NCI-H524 treated with DMSO at 0.1 percent for 48 hours (cell line): ENCODE measurements around the gene BFSP1.

ENCODE experiments used
- DNase-seq: peaks from one replicate; lab custom pipeline; 2025; lab: John Stamatoyannopoulos, UW

Gene BFSP1

DNA sequence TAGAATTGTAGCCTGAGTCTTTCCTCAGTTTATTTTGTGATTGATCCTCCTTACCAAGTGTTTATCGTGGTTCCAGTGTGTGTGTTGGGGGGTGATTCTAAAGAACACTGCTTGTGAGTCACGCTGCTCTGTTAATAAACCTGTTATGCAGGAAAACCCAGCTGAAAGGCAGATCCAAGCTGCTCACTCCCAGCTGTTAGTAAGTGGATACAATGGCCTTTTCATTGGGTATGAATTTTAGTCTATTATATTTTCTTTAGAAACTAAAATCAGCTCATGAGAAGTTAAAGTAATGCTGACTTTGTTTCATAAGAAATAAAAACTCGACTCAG lies 26.5 kb upstream of the BFSP1 start:
- DNase-seq = no peak

DNA sequence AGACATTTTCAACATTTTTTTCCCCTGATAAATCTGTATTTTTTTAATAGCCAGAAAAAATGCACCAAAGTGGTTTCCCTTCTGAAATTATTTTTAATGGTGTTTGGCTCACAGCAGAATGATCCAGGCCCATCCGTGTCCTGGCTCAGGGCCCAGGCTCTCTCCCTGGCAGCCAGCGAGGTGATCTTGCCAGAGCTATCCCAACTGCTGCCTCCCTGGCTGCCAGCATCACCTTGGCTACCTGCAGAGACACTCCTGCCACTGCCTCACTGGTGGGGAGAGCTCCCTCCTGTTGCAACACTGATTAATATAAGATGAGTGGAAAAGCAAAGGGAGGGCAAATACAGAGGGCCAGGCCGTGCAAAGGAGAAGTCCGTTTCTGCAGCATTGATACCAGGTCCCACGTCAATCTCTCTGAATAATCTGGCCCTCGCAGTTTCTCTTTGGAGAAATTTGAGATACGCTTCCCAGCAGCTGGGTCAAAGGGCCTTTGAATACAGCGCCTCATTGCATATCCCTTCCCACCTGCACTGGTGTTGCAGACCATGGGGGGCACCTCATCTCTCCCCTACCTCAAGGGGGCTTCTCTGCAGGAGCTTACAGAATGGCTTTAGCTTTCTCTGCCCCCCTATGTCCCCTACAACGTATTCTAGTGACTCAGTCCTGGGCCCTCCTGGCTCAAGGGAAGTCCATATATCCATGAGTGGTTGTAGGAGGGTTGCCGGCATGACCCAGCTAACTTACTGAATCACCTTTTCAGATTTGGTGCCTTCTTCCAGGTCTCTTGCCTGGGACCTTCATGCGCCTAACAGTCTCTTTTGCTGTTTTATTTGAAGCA lies 25.9 kb upstream of the BFSP1 start:
- no peak for DNase-seq

DNA sequence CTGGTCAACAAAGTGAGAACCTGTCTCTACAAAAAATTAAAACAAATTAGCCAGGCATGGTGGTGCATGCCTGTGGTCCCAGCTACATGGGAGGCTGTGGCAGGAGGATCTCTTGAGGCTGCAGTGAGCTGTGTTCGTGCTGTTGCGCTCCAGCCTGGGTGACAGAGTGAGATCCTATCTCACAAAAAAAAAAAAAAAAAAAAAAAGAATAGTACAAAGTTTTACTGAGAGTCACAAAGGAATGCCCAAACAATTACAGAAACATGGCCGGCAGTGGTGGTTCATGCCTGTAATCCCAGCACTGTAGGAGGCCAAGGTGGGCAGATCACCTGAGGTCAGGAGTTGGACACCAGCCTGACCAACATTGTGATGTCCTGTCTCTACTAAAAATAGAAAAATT lies 23.9 kb upstream of the BFSP1 start:
- no peak for DNase-seq

DNA sequence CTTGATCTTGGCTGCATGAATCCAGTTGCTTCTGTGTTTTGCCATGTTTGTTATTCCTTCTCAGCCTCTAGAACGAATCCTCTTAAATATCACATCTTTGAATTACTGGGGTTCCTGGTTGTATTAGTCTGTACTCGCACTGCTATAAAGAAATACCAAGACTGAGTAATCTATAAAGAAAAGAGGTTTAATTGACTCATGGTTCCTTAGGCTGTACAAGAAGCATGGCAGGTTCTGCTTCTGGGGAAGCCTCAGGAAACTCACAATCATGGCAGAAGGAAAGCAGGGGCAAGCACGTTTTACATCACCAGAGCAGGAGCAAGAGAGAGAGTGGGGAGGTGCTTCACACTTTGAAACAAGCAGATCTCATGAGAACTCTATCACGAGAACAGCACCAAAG lies 18.0 kb upstream of the BFSP1 start:
- no peak for DNase-seq

DNA sequence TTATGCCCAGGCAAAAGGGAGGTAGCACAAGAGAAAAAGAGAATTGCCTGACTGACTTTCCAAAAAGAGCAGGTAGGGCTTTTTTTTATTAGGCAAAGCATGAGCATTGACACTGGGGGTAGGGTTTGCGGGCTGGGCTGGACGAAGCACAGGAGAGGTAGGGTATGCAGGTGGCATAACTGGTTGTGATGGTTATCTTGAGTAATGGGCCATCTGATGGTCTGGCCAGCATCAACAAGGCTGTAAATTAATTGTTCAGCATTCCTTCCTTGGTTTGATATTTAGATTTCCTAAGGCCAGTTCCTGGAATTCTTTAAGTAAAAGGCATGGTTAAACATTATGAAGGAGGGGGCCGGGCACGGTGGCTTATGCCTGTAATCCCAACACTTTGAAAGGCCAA lies 13.9 kb upstream of the BFSP1 start:
- no peak for DNase-seq

DNA sequence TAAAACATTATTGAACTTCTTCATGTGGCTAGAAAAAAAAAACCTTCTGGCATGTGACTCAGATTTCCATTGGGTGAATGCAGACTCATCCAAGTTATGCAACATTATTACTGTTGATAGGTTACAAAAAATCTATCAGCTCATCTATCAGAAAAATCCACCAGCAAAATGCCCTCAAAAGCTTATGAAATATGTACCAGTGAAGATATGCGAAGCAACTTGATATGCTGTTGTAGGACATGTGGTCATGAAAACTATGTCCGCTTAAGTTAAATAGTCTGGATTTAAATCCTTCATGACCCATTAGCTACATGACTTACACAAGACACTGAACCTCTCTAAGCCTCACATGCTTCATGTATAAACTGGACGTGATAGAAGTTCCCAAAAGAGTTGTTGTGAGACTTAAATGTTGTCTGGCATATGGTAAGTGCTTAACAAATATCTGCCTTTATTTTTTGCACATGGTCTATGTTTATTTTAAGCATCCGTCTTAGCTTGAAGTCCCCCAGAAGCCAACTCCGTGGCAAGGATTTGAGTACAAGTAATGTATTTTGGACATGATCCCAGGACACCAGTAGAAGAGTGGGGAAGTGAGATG lies 12.5 kb upstream of the BFSP1 start:
- no peak for DNase-seq

DNA sequence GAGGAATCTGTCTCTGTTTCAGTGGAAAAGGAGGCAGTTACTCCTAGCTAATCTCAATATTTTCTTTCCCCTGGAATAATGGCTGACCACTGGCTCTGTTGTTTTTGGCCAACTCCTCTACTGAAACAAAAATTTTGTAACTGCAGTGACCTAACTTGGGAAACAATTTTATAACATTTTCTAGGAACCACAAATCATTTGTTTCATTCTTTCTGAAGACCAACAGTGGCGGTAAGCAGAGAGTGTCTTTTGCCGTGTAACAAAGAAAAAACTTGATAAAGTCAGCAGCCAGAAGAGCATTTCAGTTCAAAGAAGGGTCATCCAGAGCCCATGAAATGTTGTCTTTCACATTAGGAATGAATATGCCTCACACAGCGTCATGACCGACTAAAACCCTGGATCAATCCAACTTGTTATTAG lies 11.8 kb upstream of the BFSP1 start:
- DNase-seq = no peak

DNA sequence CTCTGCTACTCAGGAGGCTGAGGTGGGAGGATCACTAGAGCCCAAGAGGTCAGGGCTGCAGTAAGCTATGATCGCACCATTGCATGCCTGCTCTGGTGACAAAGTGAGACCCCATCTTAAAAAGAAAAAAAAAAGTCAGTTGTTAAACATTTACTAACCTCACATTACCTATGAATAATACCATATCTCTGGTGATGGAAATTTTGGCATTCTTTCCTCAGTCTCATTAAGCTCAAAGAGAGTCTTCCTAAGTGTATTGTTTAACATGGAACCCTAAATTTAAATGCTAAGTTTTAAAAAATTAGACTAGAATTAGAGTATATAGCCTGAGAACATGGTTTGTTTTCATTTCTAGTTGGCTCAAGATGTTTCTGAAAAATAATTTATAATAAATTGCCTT lies 11.3 kb upstream of the BFSP1 start:
- no peak for DNase-seq

DNA sequence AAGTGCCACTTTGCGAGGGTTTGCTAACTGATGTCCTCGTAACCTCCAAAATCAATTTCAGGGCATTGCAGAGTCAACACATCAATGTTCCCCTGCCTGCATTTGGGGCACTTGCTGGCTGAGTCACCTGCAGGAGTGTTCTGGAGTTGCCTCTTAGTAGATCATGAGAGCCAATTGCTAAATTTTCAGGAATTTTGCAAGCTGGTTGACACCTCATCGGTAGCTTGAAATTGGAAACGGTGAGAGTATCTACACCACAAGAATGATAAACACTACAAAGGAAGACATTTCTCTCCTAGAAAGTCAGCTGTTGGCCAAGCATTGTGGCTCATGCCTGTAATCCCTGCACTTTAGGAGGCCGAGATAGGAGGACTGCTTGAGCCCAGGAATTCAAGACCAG lies 10.8 kb upstream of the BFSP1 start:
- no peak for DNase-seq

DNA sequence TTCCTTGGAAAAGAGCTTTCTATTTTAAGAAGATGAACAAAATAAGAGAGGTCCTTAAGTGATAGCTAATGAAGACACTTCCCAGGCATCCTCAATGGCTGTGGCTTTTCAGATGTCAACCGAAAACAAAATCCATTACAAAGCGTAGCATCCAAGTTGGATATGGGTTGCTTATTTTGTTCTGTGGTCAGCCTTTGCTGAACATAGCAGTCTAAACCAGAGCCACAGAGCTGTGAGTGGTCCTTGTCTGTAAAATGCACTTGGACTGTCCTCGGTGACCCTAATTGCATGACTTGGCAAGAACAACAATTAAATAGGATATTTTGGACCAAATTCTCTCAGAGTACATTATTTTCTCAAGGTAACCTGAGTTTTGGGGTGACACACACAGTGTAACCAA lies 10.4 kb upstream of the BFSP1 start:
- no peak for DNase-seq

DNA sequence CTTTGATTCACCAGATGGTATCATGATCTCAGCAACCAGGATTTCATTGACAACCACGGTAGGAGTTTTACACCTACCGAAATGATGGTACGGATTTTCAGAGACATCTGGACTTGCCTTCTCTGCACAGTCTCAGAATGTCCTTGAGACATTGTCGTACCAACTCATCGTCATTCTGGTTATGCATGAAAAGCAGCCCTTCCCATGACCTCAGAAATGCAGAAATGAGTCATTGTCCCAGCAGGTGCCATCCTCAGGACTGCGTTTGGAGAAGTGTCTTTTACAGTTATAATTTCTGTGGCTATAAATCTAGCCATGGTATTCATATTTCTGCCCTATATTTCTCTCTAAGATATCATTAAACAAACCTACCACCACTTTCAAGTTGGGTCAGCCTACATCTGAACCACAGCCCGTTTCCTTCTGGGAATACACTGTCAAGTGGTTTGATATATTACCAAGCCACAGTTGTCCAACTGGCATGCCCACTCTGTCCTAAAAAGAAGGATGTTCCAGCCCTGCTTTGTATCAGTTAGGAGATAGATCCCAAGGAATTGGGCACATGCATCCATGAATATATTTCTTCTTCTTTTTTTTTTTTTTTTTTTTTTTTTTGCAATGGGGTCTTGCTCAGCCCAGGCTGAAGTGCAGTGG lies 7.5 kb upstream of the BFSP1 start:
- DNase-seq = no peak

DNA sequence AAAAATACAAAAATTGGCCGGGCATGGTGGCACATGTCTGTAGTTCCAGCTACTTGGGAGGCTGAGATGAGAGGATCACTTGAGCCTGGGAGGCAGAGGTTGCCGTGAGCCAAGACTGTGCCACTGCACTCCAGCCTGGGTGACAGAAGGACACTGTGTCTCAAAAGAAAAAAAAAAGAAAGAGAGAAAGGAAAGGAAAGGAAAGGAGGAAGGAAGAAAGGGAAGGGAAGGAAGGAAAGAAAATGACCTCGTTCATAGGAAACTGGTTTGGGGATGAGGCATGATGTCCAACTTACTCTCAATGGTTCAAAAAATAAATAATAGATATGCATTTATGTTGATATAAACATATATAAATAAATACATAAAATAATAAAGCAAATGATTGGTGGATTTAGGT lies 6.8 kb upstream of the BFSP1 start:
- no peak for DNase-seq

DNA sequence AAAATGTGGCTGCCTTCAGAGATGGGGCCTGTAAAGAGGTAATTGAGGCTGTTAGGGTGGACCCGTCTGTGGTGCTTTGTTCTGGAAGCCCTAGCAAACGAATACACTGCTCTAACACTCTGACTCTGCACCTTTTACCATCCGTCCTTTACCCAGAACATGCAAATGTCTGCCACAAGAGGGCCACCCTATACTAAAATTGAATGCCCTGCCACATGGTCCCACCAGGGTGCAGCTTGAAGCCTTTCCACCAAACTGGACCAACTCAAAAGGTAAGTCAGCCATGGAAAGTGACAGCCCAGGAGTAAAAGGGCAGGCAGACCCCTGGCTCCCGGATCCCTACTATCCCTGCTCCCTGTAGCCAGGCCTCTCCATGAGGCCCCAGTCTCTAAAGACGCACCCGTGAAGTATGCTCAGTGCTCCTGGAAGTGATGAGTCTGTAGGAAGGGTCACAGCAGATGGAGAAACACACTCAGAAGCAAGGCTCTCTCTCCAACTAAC lies 5.8 kb upstream of the BFSP1 start:
- peak; percentile 70 for DNase-seq

DNA sequence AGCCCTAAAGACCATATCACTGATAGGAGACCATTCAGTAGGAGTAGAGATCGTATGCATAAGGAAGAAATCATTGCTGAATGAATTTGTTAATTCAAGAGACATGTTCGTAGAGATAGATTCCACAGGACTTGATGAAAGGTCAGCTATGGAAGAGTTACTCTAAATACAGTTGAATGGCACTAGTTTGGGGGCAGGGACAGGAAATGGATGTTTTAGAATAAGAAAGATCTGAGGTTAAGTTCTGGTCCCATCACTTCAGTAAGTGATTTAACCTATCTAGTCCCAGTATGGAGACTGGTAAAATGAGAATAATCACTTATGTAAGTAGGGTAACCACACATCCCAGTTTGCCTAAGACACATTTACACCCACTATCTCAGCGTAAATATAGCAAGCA lies 2.9 kb upstream of the BFSP1 start:
- no peak for DNase-seq

DNA sequence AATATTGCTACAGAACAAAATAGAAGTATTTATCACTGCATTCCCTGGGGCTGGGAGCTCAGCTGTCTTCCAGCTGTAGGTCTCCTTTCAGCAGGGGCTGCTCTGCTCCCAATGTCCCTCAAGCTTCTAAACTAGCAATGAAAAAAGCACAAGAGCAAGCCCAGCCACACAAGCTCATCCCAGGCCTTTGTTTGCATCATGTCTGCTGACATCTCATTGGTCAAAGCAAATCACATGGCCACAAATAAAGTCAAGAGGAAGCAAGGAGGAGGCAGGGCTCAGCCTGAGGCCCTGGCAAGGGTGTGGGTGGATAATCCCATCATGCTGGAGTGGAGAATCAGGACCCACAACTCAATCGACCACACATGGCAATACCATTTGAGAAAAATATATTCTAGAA lies 2.2 kb upstream of the BFSP1 start:
- peak; percentile 72 for DNase-seq

DNA sequence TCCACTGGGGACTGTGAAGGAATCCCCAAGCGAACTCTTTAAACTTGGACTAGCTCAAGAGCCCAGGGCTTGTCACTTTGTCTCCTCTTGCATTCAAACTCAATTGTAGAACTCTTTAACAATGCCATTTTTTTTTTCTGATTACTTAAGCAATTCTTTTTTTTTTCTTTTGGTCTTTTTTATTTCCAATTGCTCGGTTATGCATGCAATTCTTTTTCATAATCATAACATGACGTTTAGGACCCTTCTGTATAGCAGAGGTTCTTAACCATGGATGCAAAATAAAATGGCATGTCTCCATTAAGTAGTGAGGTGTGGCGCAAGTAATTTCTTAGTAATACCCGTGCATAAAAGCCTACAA lies 466 bp upstream of the BFSP1 start:
- no peak for DNase-seq

DNA sequence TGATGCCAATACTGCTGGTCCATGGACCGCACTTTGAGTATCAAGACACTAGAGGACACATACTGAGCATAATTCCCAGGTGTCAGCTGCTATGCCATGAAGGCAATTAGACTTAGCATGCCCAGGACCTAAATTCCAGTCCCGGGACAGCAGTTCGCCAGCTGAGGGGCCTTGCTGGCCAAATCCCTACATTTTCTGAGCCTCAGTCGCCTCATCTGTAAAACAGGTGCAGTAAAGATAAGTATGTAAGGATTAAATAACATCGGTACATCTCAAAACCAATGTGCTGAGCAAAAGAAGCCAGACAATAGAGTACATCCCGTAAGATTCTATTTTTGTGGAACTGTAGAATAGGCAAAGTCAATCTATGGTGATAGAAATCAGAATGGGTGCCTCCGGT lies 1.0 kb downstream of the BFSP1 start:
- DNase-seq = no peak

DNA sequence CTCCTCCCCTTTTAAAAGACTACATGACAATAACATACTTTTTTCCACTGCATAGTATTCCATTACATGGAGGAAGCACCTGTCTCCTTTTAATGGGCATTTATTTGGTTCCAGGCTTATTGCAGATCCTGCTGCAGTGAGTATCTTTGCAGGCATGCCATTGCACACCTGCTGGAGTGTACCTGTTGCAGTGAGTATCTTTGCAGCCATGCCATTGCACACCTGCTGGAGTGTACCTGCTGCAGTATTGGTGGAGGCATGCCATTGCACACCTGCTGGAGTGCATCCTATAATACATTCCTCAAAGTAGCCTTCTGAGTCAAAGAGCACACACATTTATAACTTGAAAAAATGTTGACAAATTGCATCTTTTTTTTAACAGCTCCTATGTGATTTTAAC lies 1.6 kb downstream of the BFSP1 start:
- DNase-seq = no peak

DNA sequence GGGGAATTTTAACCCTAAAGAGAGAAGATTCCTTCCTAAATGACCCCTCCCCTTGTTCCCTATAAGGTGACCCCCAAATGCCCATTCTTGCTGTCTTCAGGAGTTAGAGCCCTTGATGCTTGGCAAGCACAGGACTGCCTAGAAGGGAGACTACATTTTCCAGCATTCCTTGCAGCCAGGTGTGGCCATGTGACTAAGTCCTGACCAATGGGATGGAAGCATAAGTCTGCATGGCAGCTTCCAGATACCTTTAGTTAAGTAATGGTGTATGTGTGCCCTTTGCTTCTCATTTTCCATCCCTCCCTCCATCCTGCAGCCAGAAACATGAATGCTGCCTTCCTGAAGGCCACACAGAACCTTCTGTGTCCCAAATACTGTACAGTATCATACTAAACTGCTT lies 5.5 kb downstream of the BFSP1 start:
- peak; percentile 21 for DNase-seq

DNA sequence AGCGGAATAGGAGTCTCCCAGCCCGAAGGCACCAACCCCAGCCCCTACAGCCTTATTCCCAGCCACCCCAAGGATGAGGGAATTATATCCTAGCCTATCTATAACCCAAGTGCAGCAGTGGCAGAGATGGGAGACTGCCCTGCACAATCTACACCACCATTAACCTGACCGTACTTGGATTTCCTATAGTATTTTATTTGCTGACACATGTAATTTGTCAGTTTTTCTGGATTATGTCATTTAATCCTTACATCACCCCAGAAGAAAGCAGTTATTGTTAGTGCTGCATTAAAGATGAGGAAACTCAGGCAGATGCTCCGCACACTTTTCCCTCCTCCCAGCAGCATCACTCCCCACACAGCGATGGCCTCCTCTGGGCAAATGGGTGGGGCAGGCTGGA lies 6.0 kb downstream of the BFSP1 start:
- no peak for DNase-seq

DNA sequence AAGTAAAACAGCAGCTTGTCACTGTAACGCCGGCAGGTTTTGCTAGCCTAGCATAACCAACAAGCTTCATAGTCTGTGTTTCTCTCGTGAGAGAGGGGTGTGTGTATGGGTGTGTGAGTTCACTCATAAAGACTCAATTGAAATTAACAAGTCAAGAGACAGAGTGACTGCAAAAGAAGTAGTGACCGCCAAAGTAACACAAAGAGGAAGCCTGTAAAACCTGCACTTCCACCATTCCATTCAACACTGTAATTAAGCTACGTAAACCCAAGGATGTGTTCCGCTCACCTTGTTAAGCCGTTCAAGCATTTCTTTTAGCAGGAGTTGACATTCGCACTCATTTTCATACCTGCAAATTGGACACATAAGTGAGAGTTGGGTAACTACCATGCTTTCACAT lies 6.6 kb downstream of the BFSP1 start:
- DNase-seq = no peak

DNA sequence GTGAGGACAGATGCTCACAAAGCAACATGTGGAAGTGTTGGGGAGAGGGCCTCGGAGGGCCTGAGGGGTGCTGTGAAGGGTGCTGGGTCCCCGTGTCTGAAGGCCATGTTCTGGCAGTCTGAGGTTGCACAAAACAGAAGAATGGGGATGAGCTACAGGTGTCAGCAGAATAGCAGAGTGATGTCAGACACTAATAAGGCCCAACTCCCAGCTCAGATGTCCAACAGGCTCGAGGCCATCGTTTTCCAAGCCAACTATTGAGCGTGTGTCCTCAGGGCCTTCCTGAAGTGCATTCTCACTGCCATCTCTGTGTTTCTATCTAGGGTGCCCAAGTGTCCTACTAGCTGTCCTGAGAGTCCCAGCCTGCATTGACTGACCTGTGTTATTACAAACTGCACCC lies 7.9 kb downstream of the BFSP1 start:
- no peak for DNase-seq

DNA sequence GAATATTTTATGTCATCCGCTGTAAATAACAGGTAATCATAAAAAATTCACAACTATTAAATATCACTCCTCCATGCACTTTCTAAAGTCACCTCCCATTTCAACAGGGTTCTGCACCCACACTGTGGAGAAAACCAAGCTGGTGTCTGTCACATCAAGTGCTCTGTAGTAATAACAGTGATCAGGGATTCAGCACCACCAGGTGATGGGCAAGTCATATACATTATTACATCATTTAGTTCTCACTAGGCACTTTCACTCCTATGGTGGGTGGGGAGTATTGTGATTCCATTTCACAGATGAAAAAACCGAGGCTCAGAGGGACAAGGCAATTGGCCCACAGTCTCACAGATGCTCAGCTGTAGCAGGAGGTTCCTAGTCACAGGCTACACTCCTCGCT lies 8.7 kb downstream of the BFSP1 start:
- no peak for DNase-seq

DNA sequence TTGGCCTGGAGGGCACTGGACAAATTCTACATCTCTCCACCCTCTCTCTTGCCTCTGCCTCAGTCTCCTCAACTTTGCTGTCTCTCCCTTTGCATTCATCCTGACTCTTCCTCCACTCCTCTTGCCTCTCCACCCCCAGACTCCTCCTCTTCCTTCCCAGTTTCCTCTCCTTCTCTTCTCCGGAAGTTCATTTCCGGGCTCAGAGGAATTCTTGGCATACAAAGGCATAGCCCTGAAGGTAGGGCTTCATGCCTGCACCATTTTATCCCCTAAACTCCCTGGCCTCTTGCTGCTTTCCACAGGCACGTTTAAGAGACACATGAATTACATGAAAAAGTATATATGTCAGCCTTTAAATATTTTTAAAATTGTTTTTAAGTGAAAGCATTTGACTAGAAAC lies 10.6 kb downstream of the BFSP1 start:
- no peak for DNase-seq
